Measurements from ENCODE around the gene CUX1.
"Not testable (repeated sequence)": the region's sequence is repeated elsewhere in the genome, so short reads cannot be mapped to it uniquely, and the experiment has no call there.

CUX1 gene

DNA sequence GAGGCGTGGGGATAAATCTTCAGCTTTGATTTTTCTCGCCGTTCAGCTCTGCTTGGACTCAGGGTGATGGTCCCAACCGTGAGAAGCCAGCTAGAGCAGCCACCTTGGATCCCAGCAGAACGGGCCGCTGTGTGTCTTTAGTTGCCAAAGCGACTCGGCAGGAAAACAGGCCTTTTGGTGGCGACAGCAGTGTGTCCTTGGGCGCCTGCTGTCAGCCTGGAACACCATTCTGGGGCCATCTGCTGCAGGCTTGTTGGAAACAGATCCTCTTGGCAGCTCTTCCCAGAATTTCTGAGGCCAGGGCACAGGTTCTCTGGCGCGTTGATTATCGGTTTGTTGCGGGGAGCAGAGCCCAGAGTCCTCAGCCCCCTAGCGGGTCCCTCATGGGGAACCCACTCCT lies 97.6 kb downstream of the CUX1 start:
- DNase-seq, result peak in 1 of 51 donors; percentile 14

DNA sequence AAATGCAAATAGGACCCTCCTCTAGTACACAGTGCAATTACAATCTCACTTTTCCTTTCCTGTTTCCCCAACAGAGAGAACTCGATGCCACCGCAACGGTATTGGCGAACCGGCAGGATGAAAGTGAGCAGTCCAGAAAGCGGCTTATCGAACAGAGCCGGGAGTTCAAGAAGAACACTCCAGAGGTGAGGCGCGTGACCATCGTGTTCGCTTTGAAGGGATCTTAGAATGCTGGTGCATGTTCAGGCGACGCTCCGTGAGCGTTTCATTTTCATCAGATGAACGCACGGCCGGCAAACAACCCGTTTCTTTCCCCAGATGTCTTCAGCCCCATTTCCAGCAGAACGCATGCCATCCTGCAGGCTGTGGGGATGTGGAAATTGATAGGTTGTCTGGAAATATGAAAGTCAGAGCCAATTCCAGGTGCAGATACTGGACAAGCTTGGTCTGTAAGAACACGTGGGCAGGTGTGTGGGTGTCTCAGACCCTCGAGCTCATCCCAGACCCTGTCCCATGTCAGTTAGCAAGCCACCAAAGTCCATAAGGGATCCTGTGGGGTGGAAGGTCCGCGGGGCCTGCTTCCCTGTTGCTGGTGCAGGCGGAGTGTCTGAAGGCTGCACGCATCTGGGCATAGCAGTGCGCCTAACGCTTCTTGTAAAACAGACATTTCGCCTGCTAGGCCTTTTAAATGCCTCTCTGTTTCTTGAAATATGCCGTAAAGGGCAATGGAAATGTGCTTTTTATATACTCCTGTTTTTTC lies 98.8 kb downstream of the CUX1 start:
- no peak for DNase-seq

DNA sequence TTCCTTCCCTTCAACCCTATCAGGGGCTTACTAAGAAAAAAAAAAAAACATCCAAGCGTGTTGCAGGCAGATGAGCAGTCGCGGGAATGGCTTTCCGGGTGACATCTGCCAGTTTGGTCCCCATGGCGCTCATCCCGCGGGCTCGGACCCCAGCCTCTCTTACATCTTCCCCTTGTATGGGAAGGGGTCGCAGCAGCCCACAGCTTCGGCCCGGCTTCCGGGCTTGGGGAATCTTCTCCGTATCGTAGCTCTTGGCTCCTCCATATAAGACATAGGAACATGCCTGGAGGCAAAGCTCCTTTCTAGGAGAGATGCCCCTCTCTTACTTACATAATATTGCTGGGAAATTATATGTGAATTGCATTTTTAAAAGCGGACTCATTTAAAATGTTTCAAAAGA lies 99.5 kb downstream of the CUX1 start:
- no peak for DNase-seq

GRCh38 chr7:101917566-101917965 lies 100.1 kb downstream of the CUX1 start:
- no peak for DNase-seq

DNA sequence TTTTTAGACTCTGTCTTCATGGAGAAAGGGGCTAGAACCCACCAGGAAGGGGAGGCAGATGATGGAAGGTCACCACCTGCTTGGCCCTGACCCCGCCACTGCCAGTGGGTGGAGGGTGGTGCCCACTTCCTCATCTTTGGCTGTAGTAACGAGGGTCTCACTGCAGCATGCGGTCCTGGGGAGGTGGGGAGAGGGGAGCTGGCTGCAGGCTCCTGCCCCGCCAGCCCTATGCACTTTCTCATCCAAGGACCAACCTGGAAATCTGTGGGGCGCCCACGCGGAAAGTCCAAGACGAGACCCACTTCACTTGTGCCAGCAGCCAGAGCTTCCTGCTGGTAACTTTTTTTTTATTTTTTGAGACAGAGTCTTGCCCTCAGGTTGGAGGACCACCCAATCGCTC lies 101.0 kb downstream of the CUX1 start:
- DNase-seq, result no peak

GRCh38 chr7:101919363-101920115 lies 102.1 kb downstream of the CUX1 start:
- DNase-seq, result peak in 2 of 51 donors; percentile 8 to 22

DNA sequence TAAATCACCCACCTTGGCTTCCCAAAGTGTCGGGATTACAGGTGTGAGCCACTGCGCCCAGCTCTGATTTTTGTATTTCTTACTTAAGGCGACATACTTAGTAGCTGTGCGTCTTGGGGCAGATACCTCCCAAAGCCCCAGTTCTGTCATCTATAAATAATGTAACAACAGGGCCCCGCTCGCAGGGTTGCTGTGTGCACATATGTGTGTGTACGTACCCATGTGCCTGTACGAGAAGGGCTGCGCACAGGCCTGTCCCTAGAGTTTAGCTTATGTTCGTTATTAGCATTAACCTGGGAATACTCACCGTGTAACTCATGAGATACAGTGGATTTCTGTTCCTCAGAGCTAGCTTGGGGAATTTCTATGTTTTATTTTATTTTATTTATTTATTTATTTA lies 103.6 kb downstream of the CUX1 start:
- no peak for DNase-seq

DNA sequence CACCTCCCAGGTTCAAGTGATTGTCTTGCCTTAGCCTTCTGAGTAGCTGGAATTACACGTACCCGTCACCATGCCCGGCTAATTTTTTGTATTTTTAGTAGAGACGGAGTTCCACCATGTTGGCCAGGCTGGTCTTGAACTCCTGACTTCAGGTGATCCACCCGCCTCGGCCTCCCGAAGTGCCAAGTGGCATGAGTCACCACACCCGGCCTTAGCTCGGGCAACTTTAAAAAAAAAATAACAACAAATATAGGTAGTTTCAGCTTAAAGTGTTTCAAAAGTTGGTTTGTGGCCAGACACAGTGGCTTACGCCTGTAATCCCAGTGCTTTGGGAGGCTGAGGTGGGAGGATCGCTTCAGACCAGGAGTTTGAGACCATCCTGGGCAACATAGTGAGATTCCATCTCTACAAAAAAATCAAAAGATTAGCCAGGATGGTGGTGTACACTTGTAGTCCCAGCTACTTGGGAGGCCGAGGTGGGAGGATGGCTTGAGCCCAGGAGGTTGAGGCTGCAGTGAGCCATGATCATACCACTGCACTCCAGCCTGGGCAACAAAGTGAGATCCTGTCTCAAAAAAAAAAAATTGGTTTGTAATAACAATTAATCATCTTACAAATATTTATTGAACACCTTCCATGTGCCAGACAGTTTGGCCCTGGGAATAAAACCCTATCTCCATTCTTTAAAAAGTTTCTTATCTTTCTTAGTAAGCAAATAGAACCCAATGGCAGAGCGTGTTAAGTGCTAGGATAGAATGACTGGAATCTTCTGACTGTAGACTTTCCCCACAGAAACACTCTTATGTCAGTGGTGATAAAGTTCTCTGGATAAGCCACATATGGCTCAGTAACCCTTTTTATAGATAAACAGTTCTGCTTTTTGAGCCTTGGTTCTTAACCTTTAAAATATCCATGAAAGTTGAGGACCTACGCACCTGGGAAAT lies 104.4 kb downstream of the CUX1 start:
- not testable (repeated sequence) for DNase-seq

GRCh38 chr7:101922631-101923601 lies 105.5 kb downstream of the CUX1 start:
- DNase-seq, result no peak

- DNase-seq, result no peak
These were observed 106.2 kb downstream of the CUX1 start for GRCh38 chr7:101923602-101923985.

- peak in 1 of 51 donors; percentile 35 for DNase-seq
These were observed 106.7 kb downstream of the CUX1 start for GRCh38 chr7:101924171-101924570.

GRCh38 chr7:101926265-101926664 lies 108.8 kb downstream of the CUX1 start:
- DNase-seq, result no peak

- no peak for DNase-seq
These were observed 110.0 kb downstream of the CUX1 start for GRCh38 chr7:101927389-101927788.

GRCh38 chr7:101927802-101928201 lies 110.4 kb downstream of the CUX1 start:
- DNase-seq, result no peak

- no peak for DNase-seq
These were observed 111.8 kb downstream of the CUX1 start for GRCh38 chr7:101929256-101929655.

- DNase-seq, result not testable (repeated sequence)
These were observed 112.5 kb downstream of the CUX1 start for GRCh38 chr7:101929911-101930310.

DNA sequence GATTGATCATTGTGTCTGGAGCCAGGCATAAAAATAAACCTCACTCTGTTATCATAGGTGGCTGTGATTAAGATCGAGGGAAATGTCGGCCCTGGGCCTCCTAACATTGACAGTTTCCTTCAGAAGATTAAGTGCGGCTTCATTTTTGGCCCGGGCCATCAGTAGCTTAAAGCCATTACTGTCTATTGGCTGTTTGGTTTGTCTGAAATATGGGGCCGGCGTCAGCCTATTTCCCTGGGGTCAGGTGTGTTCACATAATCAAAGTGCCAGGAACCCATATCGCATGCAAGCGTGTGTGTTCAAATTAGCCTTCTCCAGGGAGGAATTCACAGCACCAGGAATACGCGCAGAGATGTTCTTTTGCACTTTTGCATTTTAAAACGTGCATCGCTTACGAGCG lies 114.7 kb downstream of the CUX1 start:
- no peak for DNase-seq

- no peak for DNase-seq
These were observed 115.6 kb downstream of the CUX1 start for GRCh38 chr7:101933028-101933427.

DNA sequence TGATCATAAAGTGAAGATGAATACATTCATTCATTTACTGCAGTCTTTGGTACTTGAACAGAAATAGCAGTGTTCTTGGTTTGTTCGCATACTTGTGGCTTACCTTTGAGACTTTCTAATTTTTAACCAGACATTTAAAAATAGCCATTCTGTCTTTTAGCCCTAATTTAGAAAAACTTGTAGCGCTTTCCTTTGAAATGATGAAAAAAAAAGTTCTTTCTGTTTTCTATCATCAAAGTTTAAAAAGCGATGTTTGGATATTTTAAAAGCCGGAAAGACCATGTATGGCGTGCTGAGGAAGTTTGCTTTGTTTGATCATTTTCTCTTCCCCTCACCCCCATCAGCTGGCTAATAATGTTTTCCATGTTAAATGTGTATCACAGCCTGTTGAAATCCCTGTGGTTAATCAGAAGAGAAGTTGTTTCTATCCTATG lies 116.3 kb downstream of the CUX1 start:
- no peak for DNase-seq

GRCh38 chr7:101934618-101935017 lies 117.2 kb downstream of the CUX1 start:
- peak in 1 of 51 donors; percentile 5 for DNase-seq

Measured in hypothalamus (tissue), 51 donors.